ENCODE data around the gene PPM1H.

PPM1H gene

GRCh38 chr12:62703011-62703380 is 232.0 kb downstream of the PPM1H start:
- H3K4me1 Mint-ChIP-seq, result peaks cover 10% of the 10 kb centered on the region
- H3K9me3 Mint-ChIP-seq, result no peaks in the 10 kb centered on the region
- peak overlapping the region; percentile 96 for H3K27ac Mint-ChIP-seq
- DNase-seq, result no peak
- H3K36me3 Mint-ChIP-seq (ENCODE audit: low read depth), result peaks cover 10% of the 10 kb centered on the region
- no peaks in the 10 kb centered on the region for H3K27me3 Mint-ChIP-seq (ENCODE audit: low read depth, poor library complexity)
- no peak overlapping the region for H3K4me3 Mint-ChIP-seq
- TF ChIP-seq CTCF (IDR thresholded peaks at IDR 0.05), result no peak

DNA sequence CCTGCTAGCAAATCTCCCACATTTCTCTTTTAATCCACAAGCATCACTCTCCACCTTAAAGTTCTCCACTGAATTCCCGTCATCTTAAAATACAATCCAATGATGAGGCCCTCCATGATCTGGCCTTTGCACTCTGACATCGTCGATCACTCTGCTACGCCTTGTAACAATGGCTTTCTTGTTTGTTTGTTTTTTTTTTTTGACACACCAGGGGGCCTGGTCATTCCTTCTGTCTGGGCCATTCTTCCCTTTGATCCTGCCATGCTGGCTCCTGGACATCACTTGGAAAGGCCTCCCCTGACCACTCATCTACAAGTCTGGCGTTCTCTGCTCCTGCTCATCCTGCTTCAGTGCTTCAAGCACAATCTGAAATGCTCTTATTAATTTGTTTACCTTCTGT is 233.5 kb downstream of the PPM1H start:
- Mint-ChIP-seq H3K4me3 (no peak overlapping the region), H3K9me3 (no peaks in the 10 kb centered on the region), H3K27ac (no peak overlapping the region), H3K27me3 (ENCODE audit: low read depth, poor library complexity) (peaks cover 3% of the 10 kb centered on the region), H3K36me3 (ENCODE audit: low read depth) (peaks cover 10% of the 10 kb centered on the region), H3K4me1 (peaks cover 10% of the 10 kb centered on the region)
- TF ChIP-seq CTCF (IDR thresholded peaks at IDR 0.05), result no peak
- no peak for DNase-seq

- peaks cover 6% of the 10 kb centered on the region for H3K27me3 Mint-ChIP-seq (ENCODE audit: low read depth, poor library complexity)
- no peaks in the 10 kb centered on the region for H3K9me3 Mint-ChIP-seq
- TF ChIP-seq CTCF (IDR thresholded peaks at IDR 0.05), result no peak
These were observed 234.7 kb downstream of the PPM1H start for GRCh38 chr12:62700091-62700880.

GRCh38 chr12:62698701-62699101 is 236.2 kb downstream of the PPM1H start:
- no peak overlapping the region for H3K4me3 Mint-ChIP-seq
- peaks cover 15% of the 10 kb centered on the region for H3K36me3 Mint-ChIP-seq (ENCODE audit: low read depth)
- no peak for DNase-seq
- TF ChIP-seq CTCF (IDR thresholded peaks at IDR 0.05), result no peak
- H3K9me3 Mint-ChIP-seq, result no peaks in the 10 kb centered on the region
- no peak overlapping the region for H3K27ac Mint-ChIP-seq
- peaks cover 6% of the 10 kb centered on the region for H3K27me3 Mint-ChIP-seq (ENCODE audit: low read depth, poor library complexity)
- H3K4me1 Mint-ChIP-seq, result peaks cover 12% of the 10 kb centered on the region

More at GRCh38 chr12:62700091-62700880, 234.7 kb downstream of the PPM1H start:
- Mint-ChIP-seq H3K4me3 (no peak overlapping the region), H3K4me1 (peaks cover 5% of the 10 kb centered on the region), H3K36me3 (ENCODE audit: low read depth) (peaks cover 15% of the 10 kb centered on the region), H3K27ac (no peak overlapping the region)
- no peak for DNase-seq

DNA sequence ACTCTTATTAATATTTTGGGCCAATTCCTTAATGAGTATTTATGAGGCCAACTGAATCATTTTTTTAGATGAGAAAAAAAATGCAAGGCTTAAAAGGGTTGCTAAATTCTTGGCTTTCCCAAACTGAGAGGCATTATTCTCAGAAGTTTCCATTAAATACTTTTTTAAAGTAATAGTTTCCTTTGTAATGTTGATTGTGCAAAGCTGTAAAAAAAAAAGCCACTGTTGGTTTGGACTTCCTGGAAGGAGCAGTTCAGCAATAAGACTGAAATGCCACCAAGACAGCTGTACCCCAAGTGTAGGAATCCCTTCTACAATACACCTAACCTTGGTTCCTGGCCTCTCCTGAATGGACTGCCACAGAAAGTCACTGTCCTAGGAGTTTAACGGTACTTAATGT is 237.1 kb downstream of the PPM1H start:
- Mint-ChIP-seq H3K36me3 (ENCODE audit: low read depth) (peaks cover 22% of the 10 kb centered on the region), H3K27me3 (ENCODE audit: low read depth, poor library complexity) (peaks cover 6% of the 10 kb centered on the region), H3K4me3 (no peak overlapping the region), H3K27ac (no peak overlapping the region), H3K9me3 (no peaks in the 10 kb centered on the region), H3K4me1 (peaks cover 20% of the 10 kb centered on the region)
- DNase-seq, result no peak
- TF ChIP-seq CTCF (IDR thresholded peaks at IDR 0.05), result no peak

DNA sequence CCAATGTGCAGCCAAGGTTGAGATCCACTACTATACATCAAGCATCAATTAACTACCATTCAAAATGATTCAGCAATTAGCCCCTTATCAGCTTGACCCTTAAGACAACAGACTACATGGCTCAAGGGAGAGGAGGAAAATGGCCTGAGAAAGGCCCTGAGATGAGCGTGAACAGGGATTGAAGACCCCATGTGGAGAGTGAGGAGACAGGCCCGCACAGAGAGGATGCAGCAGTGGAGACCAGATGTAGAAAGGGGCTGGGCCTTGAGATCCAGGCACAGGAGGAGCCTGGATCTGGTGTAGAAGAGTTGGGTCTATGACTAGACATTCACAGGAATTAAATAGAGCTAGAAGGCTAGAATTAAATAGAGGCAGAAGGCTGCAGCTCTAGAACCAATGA is 239.3 kb downstream of the PPM1H start:
- H3K27ac Mint-ChIP-seq, result no peak overlapping the region
- H3K27me3 Mint-ChIP-seq (ENCODE audit: low read depth, poor library complexity), result peaks cover 6% of the 10 kb centered on the region
- TF ChIP-seq CTCF (IDR thresholded peaks at IDR 0.05), result no peak
- H3K36me3 Mint-ChIP-seq (ENCODE audit: low read depth), result peaks cover 44% of the 10 kb centered on the region
- peaks cover 28% of the 10 kb centered on the region for H3K4me1 Mint-ChIP-seq
- no peaks in the 10 kb centered on the region for H3K9me3 Mint-ChIP-seq
- H3K4me3 Mint-ChIP-seq, result no peak overlapping the region
- DNase-seq, result no peak
